Activated CD4-positive, alpha-beta memory T cell treated with anti-CD3 and anti-CD28 coated beads, Interleukin-2, amount 10 ng/mL, durations not matched to agents 7 days and 5 days (primary cell): ENCODE results near the gene MYBPHL. TPM values are rescaled to one million over a fixed set of nuclear protein-coding genes. Genes with fewer than 3 reads are reported as not detected.

Source experiments
- CTCF ChIA-PET: fragments of 350-600 bp; sonication (Branson Sonifier 250); formaldehyde crosslinking; loops from one replicate; lab custom pipeline; 2021; ENCODE audit warnings: antibody characterized with exemption, inconsistent platforms; lab: Charles Lee
- POLR2A ChIA-PET: fragments of 350-600 bp; sonication (Branson Sonifier 250); formaldehyde crosslinking; loops from one replicate; lab custom pipeline; 2021; ENCODE audit warnings: antibody characterized with exemption; lab: Charles Lee
- DNase-seq: peaks from one replicate; pipeline ENCODE4 v3.0.0-alpha.2; 2020
- H3K27ac Mint-ChIP-seq: one replicate; pipeline ENCODE4 v1.8.0; 2021; ENCODE audit warnings: mild to moderate bottlenecking, mixed read lengths
- H3K27me3 Mint-ChIP-seq: one replicate; pipeline ENCODE4 v1.8.0; 2021; ENCODE audit warnings: mixed read lengths
- H3K36me3 Mint-ChIP-seq: one replicate; pipeline ENCODE4 v1.8.0; 2021; ENCODE audit warnings: low read depth, mixed read lengths
- H3K4me1 Mint-ChIP-seq: one replicate; pipeline ENCODE4 v1.8.0; 2021; ENCODE audit warnings: mixed read lengths
- H3K4me3 Mint-ChIP-seq: one replicate; pipeline ENCODE4 v1.8.0; 2021; ENCODE audit warnings: mild to moderate bottlenecking, mixed read lengths
- H3K9me3 Mint-ChIP-seq: one replicate; pipeline ENCODE4 v1.8.0; 2021; ENCODE audit warnings: mixed read lengths
- total RNA-seq, 2 experiments: library from RNA; stranded (reverse); gene quantifications; one replicate each; pipeline ENCODE4 v1.2.3, GENCODE V29; 2021

The MYBPHL gene, protein sequence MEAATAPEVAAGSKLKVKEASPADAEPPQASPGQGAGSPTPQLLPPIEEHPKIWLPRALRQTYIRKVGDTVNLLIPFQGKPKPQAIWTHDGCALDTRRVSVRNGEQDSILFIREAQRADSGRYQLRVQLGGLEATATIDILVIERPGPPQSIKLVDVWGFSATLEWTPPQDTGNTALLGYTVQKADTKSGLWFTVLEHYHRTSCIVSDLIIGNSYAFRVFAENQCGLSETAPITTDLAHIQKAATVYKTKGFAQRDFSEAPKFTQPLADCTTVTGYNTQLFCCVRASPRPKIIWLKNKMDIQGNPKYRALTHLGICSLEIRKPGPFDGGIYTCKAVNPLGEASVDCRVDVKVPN
- not detected for total RNA-seq

DNA sequence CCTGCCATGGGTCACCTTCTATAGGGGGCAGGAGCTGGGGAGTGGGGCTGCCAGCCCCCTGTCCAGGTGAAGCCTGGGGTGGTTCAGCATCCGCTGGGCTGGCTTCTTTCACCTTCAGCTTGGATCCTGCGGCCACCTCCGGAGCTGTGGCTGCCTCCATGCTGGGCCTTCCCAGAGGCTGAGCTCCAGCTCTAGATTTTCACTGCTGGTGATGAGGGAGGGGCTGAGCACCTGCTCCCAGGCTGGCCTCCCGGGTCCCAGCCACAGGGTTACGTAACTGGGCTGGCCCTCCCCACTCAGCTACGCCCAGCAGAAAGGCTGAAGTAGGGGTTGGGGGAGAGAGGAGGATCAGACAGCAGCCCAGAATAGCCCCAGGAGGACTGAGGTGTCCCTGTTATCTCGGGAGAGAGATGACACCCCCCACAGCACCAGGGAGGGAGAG lies at the start of gene MYBPHL:
Gene MYBPHL (minus strand): TSS at position 180 of the 442 bp plus-strand sequence. CDS start 20 bp downstream, at position 160.
- ChIA-PET CTCF (interaction anchor here (1.5 to 1.6 kb wide), 2 partner anchors 91 to 226 kb away, joined by 3 to 4 read pairs; partner anchors contain the start of gene SORT1), POLR2A (no interaction called here)
- H3K36me3 Mint-ChIP-seq = no peaks in the 10 kb centered on the region
- H3K4me3 Mint-ChIP-seq = no peak within 1 kb of the TSS
- peaks cover 23% of the 10 kb centered on the region for H3K27me3 Mint-ChIP-seq
- no peak for DNase-seq
- H3K27ac Mint-ChIP-seq = no peak within 1 kb of the TSS
- no peaks in the 10 kb centered on the region for H3K9me3 Mint-ChIP-seq
- no peaks in the 10 kb centered on the region for H3K4me1 Mint-ChIP-seq

DNA sequence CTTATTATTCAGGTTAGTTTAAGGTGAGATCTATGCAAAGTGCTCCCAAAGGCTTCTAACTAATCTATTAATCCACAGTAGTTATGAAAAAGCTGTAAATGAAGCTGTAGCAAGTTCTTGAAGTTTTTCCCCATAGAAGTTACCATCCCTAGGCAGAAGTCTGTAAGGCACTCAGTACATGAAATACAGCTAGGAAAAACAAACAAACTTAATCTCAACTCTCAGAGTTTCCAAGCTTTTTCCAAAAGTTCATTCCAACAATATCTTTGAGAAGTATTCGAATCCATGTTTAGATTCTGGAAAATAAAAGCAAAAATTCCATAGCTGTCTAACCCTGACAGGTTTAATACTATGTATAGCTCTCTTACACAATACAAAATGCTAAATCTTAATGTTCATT lies 49.7 kb upstream of the MYBPHL start:
- peaks cover 30% of the 10 kb centered on the region for H3K4me1 Mint-ChIP-seq
- H3K27ac Mint-ChIP-seq = no peak overlapping the region
- no peaks in the 10 kb centered on the region for H3K36me3 Mint-ChIP-seq
- ChIA-PET CTCF (no interaction called here), POLR2A (no interaction called here)
- DNase-seq = no peak
- H3K4me3 Mint-ChIP-seq = no peak overlapping the region
- H3K27me3 Mint-ChIP-seq = peaks cover 30% of the 10 kb centered on the region
- no peaks in the 10 kb centered on the region for H3K9me3 Mint-ChIP-seq

DNA sequence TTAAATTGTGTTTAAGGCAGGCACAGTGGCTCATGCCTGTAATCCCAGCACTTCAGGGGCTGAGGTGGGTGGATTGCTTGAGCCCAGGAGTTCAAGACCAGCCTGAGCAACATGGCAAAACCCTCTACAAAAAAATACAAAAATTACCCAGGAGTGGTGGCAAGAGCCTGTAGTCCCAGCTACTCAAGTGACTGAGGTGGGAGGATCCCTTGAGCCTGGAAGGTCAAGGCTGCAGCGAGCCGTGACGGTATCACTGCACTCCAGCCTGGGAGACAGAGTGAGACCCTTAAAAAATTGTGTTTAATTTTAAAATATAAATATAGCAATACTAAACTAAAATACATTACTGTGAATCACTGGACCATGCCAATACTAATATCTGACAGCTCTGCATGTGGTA lies 48.1 kb upstream of the MYBPHL start:
- Mint-ChIP-seq H3K27ac (no peak overlapping the region), H3K36me3 (no peaks in the 10 kb centered on the region), H3K9me3 (no peaks in the 10 kb centered on the region), H3K4me1 (peaks cover 30% of the 10 kb centered on the region), H3K27me3 (peaks cover 24% of the 10 kb centered on the region), H3K4me3 (no peak overlapping the region)
- ChIA-PET POLR2A (interaction anchor here (0.6 to 1.4 kb wide), 2 partner anchors 11 to 631 kb away, joined by 3 read pairs; no protein-coding TSS in a partner anchor), CTCF (interaction anchor here (1.1 kb wide), 1 partner anchor 178 kb away, joined by 3 read pairs; no protein-coding TSS in a partner anchor)
- no peak for DNase-seq

DNA sequence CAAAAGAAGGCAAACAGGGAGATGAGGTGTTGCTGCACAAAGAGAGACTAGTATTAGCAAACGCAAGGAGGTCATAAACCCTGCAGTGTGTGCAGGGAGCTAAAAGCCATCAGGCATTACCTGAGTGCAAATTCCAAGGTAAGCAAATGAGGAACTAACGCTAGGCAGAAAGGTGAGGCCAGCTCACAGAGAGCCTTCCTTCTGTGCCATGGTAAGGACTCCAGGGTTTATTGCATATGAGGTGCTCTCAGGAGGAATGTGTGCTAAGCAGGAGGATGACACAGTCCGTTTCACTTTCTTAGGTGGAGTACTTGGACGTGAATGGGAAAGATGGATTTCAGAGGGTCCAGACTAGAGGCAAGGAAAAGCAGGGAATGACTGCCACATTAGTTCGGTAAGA lies 44.6 kb upstream of the MYBPHL start:
- Mint-ChIP-seq H3K27me3 (peaks cover 10% of the 10 kb centered on the region), H3K4me1 (peaks cover 43% of the 10 kb centered on the region), H3K36me3 (no peaks in the 10 kb centered on the region), H3K4me3 (no peak overlapping the region), H3K27ac (no peak overlapping the region), H3K9me3 (no peaks in the 10 kb centered on the region)
- DNase-seq = no peak
- ChIA-PET CTCF (no interaction called here), POLR2A (no interaction called here)

DNA sequence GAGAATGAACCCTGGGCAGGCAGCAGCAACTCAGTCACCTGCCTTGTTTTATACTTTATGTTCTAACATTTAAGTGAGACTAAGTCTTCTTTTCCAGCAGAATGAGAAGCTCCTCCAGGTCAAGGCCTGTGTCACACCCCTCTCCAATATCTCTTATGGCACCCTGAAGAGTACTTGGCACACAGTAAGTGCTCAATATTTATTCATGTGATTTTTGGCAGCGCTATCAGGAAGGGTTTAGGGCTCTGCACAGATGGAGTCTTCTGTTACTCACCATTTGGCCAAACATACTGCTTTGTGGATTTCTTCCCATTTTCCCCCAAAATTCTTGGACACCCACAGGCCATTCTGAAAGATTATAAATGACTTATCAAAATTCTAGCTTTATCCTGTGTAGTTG lies 43.8 kb upstream of the MYBPHL start:
- no peak overlapping the region for H3K27ac Mint-ChIP-seq
- H3K36me3 Mint-ChIP-seq = no peaks in the 10 kb centered on the region
- no peak overlapping the region for H3K4me3 Mint-ChIP-seq
- H3K4me1 Mint-ChIP-seq = peaks cover 43% of the 10 kb centered on the region
- POLR2A ChIA-PET = no interaction called here
- no peaks in the 10 kb centered on the region for H3K9me3 Mint-ChIP-seq
- DNase-seq = no peak
- H3K27me3 Mint-ChIP-seq = peaks cover 10% of the 10 kb centered on the region
- CTCF ChIA-PET = interaction anchor here (1.6 kb wide), 1 partner anchor 71 kb away, joined by 3 read pairs; no protein-coding TSS in a partner anchor

DNA sequence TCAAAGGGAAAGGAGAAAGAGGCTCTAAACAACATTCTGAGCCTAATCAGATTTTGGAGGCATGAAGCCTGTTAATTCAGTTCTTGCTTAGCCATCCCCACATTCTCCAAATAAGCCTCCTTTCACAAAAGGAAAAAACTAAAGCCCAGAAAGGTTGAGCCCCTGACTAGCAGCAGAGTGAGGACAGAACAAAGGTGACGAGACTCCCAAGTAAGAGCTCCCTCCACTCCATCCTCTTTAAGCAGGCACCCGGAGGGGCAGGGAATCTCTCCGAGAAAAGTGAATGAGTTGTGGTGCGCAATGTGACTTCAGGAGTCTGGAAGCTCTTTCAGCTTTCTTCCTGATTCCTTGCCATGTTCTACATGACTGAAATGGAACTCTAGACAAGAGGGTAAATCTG lies 43.4 kb upstream of the MYBPHL start:
- POLR2A ChIA-PET = no interaction called here
- Mint-ChIP-seq H3K36me3 (no peaks in the 10 kb centered on the region), H3K4me3 (no peak overlapping the region), H3K27me3 (peaks cover 10% of the 10 kb centered on the region), H3K4me1 (peaks cover 43% of the 10 kb centered on the region), H3K9me3 (no peaks in the 10 kb centered on the region), H3K27ac (no peak overlapping the region)
- DNase-seq = no peak
- CTCF ChIA-PET = interaction anchor here (1.6 kb wide), 1 partner anchor 70 kb away, joined by 3 read pairs; no protein-coding TSS in a partner anchor

DNA sequence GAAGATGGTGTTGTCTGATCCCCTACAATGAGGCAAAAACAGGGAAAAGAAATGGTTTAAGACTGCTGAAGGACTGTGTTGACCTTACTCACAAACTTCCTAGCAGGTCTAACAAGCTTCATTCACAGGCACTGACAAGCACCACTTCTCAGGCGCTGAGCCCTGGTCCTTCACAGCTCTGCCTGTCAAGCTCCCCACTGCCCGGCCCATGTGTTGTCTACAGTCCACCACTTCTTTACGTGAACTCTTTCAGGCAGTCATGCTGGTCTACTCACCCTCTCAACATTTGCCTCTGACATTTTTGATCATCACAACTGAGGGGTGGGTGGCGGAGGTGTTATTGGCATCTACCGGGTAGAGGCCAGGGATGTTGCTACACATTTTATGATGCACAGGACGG lies 40.7 kb upstream of the MYBPHL start:
- Mint-ChIP-seq H3K9me3 (no peaks in the 10 kb centered on the region), H3K36me3 (no peaks in the 10 kb centered on the region), H3K27ac (no peak overlapping the region), H3K4me3 (no peak overlapping the region), H3K4me1 (peaks cover 23% of the 10 kb centered on the region), H3K27me3 (peaks cover 14% of the 10 kb centered on the region)
- ChIA-PET CTCF (no interaction called here), POLR2A (no interaction called here)
- no peak for DNase-seq

DNA sequence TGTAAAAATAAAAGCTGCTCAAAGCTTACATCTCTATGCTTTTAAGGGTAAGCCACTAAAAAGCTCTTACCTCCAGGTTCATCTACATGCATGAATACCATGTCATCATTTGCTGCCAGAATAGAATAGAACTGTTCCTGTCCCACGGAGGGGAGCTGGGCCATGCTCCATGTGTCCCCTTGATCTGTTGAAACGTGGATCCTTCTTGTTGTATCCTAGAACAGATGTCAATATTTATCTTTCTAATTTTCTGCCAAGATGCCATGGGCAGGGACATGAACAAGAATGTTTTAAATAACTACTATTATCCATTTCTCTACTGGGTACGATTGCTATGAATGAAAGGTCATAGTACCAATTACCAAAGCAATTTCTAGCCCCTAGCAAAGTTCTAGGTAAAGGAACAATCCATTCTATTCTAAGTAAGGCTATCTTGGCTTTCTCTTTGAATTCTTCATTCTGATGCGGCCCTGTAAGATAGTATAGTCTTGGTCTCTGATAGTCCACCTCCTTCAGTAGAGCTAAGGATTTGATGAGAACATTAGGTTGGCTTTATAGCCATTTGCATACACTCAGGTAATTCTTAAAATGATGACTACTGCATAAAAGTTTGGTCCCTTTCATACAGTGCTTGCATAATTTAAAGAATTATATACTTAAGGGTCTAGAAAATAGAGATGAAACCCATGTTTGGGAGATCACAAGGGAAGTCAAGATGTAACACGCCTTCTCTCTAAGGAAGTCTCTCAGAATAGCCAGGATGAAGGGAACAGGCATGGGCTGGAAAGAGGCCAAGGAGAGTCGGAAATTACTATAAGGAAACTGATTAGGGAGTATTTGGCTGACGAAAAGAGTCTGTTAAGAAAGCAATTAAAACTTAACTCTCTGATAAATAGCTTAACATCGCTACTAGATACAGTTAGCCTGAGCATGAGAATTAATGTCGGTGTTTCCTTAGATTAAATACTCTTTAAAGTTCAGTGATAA lies 35.4 kb upstream of the MYBPHL start:
- H3K4me3 Mint-ChIP-seq = no peak overlapping the region
- H3K4me1 Mint-ChIP-seq = peaks cover 4% of the 10 kb centered on the region
- H3K9me3 Mint-ChIP-seq = no peaks in the 10 kb centered on the region
- no peaks in the 10 kb centered on the region for H3K36me3 Mint-ChIP-seq
- no peak for DNase-seq
- H3K27ac Mint-ChIP-seq = no peak overlapping the region
- ChIA-PET POLR2A (no interaction called here), CTCF (no interaction called here)
- H3K27me3 Mint-ChIP-seq = peaks cover 15% of the 10 kb centered on the region

DNA sequence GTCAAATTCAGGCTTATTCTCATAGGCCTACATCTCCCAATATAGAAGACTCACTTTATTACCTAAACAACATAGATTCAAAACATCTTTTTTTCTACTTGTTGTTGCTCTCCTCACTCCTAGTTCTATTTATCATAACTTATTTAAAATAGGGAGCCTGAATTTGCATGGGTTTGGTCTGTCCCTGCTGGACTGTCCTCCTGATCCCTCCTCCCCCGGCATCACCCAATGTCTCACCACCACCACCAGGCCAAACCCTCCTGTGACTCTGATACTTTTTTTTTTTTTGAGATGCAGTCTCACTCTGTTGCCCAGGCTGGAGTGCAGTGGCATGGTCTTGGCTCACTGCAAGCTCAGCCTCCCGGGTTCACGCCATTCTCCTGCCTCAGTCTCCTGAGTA lies 31.8 kb upstream of the MYBPHL start:
- H3K4me1 Mint-ChIP-seq = no peaks in the 10 kb centered on the region
- CTCF ChIA-PET = no interaction called here
- H3K9me3 Mint-ChIP-seq = no peaks in the 10 kb centered on the region
- H3K4me3 Mint-ChIP-seq = no peak overlapping the region
- POLR2A ChIA-PET = no interaction called here
- H3K27me3 Mint-ChIP-seq = peaks cover 7% of the 10 kb centered on the region
- no peak overlapping the region for H3K27ac Mint-ChIP-seq
- no peaks in the 10 kb centered on the region for H3K36me3 Mint-ChIP-seq
- DNase-seq = no peak

DNA sequence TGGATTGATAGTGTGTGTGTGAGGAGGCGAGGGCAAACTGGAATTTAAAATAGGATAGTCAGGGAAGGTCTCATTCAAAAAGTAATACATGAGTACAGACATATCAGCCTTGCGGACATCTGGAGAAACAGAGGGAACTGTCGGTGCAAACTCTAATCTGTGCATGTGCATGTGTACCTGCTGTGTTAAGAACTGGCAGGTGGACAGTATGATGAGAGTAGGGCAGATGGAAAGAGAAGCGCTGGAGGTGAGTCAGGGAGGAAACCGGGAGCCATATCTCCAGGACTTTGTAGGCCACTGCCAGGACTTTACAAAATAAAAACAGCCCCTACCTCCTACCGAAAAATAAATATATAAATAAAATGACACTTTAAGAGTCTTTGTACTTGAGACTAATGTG lies 31.3 kb upstream of the MYBPHL start:
- Mint-ChIP-seq H3K9me3 (peaks cover 2% of the 10 kb centered on the region), H3K27me3 (peaks cover 9% of the 10 kb centered on the region), H3K36me3 (no peaks in the 10 kb centered on the region), H3K27ac (no peak overlapping the region), H3K4me1 (no peaks in the 10 kb centered on the region), H3K4me3 (no peak overlapping the region)
- POLR2A ChIA-PET = no interaction called here
- no peak for DNase-seq
- CTCF ChIA-PET = no interaction called here

DNA sequence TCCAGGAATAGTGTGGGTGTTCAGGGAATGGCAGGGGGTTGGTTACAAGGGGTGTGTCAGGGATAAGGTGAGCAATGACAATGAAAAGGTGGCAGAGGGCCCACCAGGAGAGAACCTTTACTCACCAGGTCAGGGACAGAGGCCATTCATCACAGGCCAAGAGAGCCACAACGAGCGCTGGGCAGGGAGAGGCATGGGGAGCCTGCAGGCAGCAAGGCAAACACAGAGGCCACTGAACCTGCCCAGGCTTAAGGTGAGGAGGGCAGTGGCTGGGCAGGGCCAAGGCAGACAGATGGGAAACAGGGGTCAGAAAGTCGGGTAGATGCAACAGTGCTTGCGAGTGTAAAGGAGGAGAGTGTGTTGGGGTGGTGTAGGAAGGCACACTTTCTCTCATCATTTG lies 28.3 kb upstream of the MYBPHL start:
- H3K4me3 Mint-ChIP-seq = no peak overlapping the region
- no peaks in the 10 kb centered on the region for H3K4me1 Mint-ChIP-seq
- peaks cover 8% of the 10 kb centered on the region for H3K36me3 Mint-ChIP-seq
- CTCF ChIA-PET = no interaction called here
- DNase-seq = no peak
- H3K9me3 Mint-ChIP-seq = peaks cover 16% of the 10 kb centered on the region
- POLR2A ChIA-PET = no interaction called here
- peaks cover 14% of the 10 kb centered on the region for H3K27me3 Mint-ChIP-seq
- no peak overlapping the region for H3K27ac Mint-ChIP-seq

DNA sequence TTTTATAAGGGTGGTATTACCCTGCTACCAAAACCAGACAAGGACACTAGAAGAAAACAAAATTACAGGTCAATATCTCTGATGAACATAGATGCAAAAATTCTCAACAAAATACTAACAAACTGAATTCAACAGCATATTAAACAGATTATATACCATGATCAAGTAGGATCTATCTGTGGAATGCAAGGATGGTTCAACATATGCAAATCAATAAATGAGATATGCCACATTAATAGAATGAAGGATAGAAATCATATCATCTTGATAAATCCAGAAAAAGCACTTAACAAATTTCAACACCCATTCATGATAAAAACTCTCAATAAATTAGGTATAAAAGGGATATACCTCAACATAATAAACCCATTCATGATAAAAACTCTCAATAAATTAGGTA lies 24.3 kb upstream of the MYBPHL start:
- H3K27ac Mint-ChIP-seq = no peak overlapping the region
- H3K9me3 Mint-ChIP-seq = peaks cover 19% of the 10 kb centered on the region
- H3K36me3 Mint-ChIP-seq = peaks cover 11% of the 10 kb centered on the region
- CTCF ChIA-PET = no interaction called here
- H3K27me3 Mint-ChIP-seq = peaks cover 21% of the 10 kb centered on the region
- POLR2A ChIA-PET = no interaction called here
- no peaks in the 10 kb centered on the region for H3K4me1 Mint-ChIP-seq
- no peak for DNase-seq
- H3K4me3 Mint-ChIP-seq = no peak overlapping the region

DNA sequence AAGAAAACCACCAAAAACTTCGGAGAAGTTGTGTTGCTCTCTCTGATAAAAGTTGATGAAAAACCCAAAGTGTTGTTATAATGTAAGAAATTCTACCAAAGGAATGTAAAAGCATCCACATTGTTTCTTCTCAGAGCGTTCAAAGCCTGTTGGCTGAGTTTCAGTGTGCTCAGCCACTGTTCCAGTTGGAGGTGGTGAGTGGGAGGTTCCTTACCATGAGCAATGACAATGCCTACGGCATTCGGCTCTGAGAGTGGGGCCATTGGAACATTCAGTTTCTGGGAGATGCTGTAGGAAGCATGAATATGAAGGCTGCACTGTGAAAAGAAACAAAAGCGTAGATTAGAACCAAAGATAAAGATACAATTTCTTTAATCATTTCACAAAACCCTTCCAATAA lies 20.5 kb upstream of the MYBPHL start:
- Mint-ChIP-seq H3K27me3 (peaks cover 18% of the 10 kb centered on the region), H3K4me3 (no peak overlapping the region), H3K27ac (no peak overlapping the region), H3K36me3 (peaks cover 11% of the 10 kb centered on the region), H3K9me3 (peaks cover 16% of the 10 kb centered on the region), H3K4me1 (peaks cover under 1% of the 10 kb centered on the region)
- ChIA-PET POLR2A (no interaction called here), CTCF (no interaction called here)
- no peak for DNase-seq
